Measurements from ENCODE around the gene NAB1. TPM values are rescaled to one million over a fixed set of nuclear protein-coding genes. Genes with fewer than 3 reads are reported as not detected.
"Not testable (repeated sequence)": the region's sequence is repeated elsewhere in the genome, so short reads cannot be mapped to it uniquely, and the experiment has no call there.

NAB1 gene
- polyA plus RNA-seq, 4 donors = 61.9 to 75.0 (median 64.9) TPM

DNA sequence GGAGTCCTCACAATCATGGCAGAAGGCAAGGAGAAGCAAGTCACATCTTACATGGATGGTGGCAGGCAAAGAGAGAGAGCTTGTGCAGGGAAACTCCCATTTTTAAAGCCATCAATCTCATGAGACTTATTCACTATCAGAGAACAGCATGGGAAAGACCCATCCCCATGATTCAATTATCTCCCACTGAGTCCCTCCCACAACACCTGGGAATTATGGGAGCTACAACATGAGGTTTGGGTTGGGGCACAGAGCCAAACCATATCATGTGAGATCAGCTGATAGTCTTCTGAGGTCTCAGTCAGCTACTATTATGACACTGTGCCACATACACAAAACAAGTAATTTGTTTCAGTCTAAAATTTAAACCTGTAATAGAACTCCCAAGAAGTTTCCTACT, 59.8 kb downstream of the NAB1 start:
- not testable (repeated sequence) for DNase-seq (ENCODE audit: low read depth in 4 of 4, low spot score in 2 of 4)

DNA sequence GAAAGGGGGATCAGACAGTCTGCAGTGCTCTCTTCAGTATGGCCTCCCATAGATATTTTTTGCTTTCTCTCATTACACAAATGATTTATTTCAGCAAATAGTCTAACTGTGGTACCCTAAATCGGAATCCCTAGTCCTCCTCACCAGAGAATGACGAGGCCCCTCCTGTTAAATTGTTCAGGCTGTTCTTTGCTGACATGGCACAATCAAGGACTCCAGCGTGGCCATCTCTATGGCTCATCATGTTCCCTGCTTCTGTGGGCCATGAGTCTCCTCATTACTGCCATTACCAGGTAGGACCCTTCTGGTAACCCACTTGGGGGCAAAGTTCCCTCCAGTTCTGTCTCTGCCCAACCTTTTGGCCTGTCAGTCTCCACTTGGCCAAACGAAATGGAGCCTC, 62.2 kb downstream of the NAB1 start:
- DNase-seq (ENCODE audit: low read depth in 4 of 4, low spot score in 2 of 4) = no peak

DNA sequence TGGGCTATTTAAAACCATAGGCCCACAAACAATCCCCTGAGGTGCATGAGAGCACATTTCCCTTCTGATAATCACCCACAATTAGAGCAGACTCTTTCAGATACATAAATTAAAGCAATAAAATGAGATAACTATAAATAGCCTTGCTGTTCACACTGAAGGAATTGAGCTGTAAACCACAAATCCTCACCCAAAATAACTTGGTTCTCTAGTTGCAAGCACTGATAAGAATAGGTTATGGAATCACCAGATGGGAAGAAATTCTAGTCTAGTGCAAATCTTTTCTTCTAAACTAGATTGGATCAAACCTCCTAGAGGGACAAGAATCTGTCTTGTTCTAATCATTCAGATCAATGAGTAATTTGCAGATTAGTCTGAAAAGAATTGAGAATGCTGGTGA, 64.6 kb downstream of the NAB1 start:
- DNase-seq (ENCODE audit: low read depth in 4 of 4, low spot score in 2 of 4) = no peak

DNA sequence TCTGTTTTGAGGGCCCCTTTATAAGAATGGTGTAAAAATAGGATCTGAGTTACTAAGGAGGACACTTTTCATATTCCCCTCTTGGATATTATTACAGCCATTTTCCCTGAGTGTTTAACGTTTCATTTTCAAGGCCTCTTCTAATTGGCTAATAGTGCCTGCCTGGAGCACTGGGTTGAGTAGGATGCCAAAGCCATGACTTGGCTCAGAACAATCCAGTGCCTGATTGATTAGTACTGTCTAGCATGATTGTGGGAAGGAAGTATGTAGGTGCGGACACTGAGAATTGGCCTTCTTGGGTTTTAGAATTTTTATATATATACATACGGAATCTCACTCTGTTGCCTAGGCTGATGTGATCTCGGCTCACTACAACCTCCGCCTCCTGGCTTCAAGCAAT, 66.1 kb downstream of the NAB1 start:
- no peak for DNase-seq (ENCODE audit: low read depth in 4 of 4, low spot score in 2 of 4)

DNA sequence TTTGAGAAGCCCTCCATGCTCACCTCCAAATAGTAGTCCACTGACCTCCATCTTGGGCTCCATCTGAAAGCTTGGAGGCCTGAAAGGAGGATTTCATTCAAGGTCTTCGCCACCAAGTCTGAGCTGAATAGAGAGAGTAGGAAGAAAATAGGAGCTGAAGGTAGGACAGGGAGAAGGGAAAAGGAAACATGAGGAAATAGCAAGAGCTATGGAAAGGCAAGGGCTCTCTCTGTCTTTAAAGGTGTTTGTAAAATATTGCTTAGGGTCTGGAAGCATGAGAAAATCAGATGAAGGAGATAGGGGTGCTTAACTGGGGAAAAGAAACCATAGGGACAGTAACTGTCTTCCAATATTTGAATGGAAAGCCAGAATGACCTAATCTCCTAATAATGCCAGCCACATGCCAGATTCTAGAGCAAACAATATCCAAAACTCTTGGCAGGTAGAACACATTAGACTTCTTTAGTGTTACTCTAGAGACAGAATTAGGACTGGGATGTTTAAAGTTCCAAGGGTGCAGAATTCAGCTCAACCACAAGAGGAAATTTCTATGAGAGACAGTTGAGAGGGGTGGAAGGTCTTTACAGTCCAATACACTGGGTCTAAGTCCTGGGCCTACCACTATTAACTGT, 67.4 kb downstream of the NAB1 start:
- no peak for DNase-seq (ENCODE audit: low read depth in 4 of 4, low spot score in 2 of 4)

DNA sequence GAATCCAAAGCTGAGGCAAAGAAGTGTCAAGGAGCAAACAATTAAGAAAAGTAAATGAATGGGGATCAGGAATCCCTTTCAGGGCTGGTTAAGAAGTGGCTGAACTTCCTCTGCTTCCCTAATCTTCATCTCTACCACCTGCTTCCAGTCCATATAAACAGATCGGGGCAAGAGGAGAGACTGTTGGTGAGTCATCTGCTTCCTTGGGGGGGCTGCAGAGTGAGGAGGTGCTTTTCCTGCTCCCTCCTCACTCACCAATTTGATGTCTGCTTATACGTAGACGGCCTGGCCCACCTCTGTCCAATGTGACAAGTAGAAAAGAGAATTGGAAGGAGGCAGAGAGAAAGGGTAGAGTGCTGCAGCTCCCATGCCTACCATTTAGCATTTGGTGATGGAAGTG, 68.4 kb downstream of the NAB1 start:
- no peak for DNase-seq (ENCODE audit: low read depth in 4 of 4, low spot score in 2 of 4)

DNA sequence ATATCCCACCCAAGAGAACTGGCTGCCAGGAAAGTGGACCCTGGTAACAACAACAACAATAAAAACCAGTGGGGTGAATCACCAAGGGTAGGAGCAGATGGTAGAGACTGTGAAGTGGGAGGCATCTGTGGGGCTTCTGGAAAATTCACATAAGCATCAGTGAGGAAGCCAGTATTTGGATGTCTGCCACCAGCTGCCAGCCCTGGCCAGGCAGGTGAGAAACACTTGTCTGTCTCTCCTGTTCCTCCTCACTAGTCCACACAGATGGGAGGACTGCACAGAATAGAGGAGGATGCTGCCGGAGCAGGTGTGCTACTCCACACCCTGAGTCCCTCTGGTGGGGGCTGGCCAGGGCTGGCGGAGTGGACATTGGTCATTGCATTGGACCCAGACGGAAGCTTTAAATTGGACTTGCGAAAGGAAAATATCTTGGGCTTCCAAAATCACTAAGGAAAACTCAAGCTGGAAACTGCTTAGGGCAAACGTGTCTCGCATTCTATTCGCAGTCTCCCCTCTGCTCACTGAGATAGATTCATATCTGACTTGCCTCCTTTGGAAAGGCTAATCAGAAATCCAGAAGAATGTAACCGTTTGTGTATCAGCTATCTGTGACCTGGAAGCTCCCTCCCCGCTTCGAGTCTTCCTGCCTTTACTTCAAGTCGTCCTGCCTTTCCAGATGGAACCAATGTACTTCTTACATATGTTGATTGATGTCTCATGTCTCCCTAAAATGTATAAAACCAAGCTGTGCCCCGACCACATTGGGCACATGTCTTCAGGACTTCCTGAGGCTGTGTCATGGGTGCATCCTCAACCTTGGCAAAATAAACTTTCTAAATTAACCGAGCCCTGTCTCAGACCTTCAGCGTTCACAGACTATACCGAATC, 69.1 kb downstream of the NAB1 start:
- no peak for DNase-seq (ENCODE audit: low read depth in 4 of 4, low spot score in 2 of 4)

DNA sequence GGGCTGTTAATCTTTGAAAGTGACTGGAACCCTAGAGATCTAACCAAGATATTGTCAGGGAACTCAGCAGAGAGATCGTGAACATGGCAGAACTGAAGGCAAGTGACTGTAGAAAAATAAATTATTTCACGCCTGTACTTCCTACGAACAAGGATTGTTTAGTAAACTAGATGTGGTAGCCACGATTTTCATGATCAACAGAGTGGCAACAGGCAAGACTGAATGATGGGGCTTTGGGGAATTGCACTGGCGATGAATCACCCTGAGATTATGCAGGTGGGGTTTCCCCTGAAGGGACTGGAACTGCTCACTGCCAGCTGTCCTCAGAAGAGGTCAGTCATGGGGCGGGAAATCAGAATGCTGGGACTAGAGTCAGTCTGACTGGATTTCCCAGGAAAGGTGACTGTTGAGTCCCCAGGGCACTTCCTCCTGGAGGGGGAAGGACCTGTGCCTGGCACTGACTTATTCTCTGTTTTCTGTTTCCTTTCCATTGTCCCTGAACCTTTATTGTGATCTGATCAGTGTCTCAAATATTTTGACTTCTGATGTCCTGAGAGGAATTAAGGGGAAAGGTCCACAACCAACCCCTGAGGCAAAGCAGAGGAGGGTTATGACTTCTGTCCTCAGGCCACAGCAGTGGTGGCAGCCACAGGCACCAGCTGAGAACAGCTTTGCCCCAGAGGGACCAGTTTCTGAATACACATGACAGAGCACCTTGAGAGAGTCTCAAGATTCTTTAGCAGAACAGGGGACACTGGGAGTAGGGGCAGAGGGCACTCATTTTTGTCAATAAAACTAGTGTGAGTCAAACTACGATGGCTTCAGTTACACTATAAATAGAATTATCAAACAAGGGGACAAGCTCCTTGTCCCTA, 70.0 kb downstream of the NAB1 start:
- no peak for DNase-seq (ENCODE audit: low read depth in 4 of 4, low spot score in 2 of 4)

DNA sequence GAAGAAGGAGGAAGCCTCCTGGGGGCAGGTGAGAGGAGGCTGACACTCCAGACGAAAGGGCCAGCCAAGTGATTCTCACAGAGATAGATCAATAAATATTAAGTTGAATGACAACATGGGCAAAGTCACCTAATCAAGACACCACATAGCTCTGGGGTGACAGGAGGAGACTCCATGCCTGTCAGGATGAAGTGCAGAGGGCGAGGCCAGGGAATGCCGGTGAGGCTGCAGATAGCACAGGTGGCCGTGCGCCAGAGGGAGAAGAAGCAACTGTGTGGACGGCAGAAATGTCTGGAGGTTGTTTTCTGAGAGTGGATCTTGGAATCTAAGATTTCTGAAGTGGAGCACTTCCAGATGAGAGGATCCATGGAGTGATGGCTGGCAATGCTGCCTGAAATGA, 71.4 kb downstream of the NAB1 start:
- DNase-seq (ENCODE audit: low read depth in 4 of 4, low spot score in 2 of 4) = no peak

DNA sequence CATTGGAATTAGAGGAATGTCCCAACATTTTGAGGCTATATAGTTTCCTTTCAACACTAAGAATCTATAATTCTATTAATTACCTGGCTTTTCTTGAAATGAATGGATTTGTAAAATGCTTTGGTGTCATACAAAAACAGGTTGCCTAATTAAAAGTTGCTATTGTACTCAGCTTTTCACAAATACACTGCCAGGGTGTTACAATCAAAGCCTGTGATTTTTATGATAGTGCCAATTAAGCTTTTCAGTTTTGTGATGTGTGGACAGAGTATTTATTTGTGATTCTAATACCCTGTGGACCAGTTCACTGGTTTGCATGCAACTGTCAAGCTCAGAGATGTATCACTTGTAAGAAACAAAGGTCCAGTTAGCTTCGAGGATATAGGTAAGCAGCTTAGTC, 71.8 kb downstream of the NAB1 start:
- DNase-seq (ENCODE audit: low read depth in 4 of 4, low spot score in 2 of 4) = no peak

DNA sequence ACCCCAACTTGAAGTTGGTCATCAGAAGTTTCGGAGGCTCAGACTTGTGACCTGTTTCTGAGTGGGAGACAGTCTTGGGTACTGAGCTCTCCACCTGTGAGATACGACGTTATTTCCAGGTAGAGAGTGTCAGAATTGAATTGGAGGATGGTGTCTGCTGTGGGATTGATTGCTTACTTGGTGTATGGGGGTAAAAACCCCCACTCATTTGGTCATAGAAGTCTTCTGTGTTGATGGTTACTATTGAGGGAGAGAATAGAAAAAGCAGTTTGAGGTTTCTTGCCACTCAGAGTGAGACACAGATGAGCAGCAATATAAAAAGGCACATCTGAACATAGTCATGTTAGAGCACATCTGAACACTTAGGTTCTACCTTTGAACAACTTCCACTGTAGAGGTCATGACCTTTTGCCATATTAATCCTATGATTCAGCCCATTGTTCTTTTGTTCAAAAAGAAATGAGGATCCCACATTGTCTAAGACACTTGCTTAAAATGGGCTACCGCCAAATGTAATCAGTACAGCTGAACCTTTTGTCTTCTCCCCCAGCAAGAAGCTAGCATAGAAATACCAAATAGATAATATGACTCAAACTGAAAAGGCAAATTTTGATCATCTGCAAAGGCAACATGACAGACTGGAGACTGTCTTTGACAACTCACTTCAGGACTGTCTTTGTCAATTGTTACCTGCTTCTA, 73.3 kb downstream of the NAB1 start:
- no peak for DNase-seq (ENCODE audit: low read depth in 4 of 4, low spot score in 2 of 4)

DNA sequence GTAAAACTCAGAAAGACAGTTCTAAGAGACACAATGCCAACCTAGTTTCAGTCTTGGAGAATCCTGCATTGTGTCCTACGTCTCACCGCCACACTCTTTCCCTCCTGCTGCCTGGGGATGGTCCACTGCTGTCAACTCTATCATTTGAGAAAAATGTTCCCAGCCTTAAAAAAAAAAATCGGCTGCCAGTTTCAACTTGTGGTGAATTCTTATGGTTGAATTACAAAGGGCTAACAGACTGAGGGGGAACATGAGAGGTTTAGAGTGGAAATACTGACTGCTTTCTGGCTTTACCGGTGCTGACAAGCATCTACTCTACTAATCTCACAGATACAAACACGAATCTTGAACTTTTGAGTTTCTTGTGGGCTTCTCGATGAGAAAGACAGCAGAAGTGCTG, 74.0 kb downstream of the NAB1 start:
- no peak for DNase-seq (ENCODE audit: low read depth in 4 of 4, low spot score in 2 of 4)

DNA sequence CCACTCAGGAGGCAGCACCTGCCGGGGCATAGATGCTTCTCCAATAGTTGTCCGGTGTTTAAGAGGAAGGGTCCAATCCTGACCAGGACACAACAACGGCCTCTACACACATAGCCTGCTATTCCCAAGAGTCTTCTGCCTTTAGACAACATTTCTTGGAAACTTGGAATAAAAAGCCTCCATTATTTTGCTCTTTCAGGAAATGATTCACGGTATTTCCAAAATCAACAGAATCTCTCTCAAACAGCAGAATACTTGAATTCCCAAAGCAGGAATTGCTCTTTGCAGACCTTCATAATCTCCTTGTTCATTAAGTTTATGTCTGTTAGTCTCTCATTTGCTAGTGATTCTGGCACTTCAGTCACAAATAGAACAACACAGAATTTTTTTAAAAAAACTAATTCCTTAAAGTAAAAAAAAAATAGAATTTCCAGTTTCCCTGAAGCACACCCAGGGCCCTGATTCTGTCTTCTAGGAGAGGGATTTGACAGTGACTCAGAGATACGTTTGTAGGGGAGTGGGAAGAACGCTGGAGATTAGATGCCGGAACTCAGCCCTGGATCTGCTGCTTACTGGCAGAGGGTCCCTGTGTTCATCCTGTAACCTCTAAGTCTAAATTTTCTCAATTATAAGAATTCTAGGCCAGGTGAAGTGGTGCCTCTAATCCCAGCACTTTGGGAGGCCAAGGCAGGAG, 74.7 kb downstream of the NAB1 start:
- DNase-seq (ENCODE audit: low read depth in 4 of 4, low spot score in 2 of 4) = no peak

DNA sequence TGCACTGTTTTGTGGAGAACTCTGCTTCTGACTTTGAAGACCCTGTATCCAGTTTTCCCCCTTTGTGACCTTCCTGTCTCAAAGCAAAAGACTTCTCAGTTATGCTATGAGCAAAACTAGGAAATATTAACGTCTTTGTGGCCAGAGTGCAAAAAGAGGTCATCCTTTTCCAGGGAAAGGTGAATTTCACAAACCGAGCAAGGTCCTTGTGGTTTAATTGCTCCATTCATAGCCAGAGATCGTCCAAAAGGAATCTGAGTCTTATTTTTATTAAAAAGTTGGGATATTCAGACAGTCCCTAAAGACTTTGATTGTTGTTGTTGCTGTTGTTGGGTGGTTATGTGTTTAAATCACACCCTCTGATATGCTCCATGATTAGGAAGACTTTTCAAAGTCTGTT, 77.4 kb downstream of the NAB1 start:
- DNase-seq (ENCODE audit: low read depth in 4 of 4, low spot score in 2 of 4) = no peak

DNA sequence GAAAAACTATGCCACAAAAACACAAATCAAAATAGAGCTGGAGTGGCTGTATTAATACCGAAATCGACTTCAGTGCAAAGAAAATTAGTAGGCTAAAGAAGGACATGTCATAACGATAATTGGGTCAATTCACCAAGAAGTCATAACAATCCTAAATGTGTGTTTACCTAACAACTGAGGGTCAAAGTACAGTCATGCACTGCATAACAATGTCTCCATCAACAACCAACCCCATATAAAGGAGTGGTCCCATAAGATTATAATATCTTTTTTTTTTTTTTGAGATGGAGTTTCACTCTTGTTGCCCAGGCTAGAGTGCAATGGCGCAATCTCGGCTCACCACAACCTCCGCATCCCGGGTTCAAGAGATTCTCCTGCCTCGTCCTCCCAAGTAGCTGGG, 87.5 kb downstream of the NAB1 start:
- DNase-seq (ENCODE audit: low read depth in 4 of 4, low spot score in 2 of 4) = no peak

DNA sequence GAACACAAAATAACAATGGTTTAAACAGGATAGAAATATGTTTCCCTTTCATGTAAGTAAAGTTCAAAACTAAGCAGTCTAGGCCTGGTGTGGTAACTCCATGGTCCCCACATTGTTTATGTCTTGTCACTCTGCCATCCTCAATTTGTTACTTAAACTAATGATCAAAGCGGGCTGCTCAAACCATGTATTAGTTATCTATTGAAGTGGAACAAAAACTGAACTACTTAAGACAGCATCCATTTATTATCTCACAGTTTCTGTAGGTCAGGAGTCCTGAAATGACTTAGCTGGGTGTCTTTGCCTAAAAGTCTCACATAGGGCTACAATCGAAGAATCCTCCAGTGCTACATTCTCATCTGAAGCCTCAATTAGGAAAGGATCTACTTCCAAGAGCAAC, 91.6 kb downstream of the NAB1 start:
- DNase-seq (ENCODE audit: low read depth in 4 of 4, low spot score in 2 of 4) = no peak

All from left renal cortex interstitium (tissue), 4 donors.